GM21367 (cell line): ENCODE results near the gene MTO1.
"Not testable (repeated sequence)": the region's sequence is repeated elsewhere in the genome, so short reads cannot be mapped to it uniquely, and the experiment has no call there.

Source experiments
- ATAC-seq: cut with Tn5 transposase; IDR thresholded peaks from one replicate; pipeline ENCODE4 v1.9.1; 2021; ENCODE audit not compliant: unreplicated experiment

Gene MTO1

GRCh38 chr6:73503027-73503772, 41.7 kb downstream of the MTO1 start:
- no peak for ATAC-seq

GRCh38 chr6:73504160-73504559, 42.6 kb downstream of the MTO1 start:
- no peak for ATAC-seq

- no peak for ATAC-seq
Measured at GRCh38 chr6:73505142-73505541, 43.6 kb downstream of the MTO1 start.

GRCh38 chr6:73505705-73506104, 44.2 kb downstream of the MTO1 start:
- not testable (repeated sequence) for ATAC-seq

- no peak for ATAC-seq
Measured at GRCh38 chr6:73506246-73506645, 44.7 kb downstream of the MTO1 start.

GRCh38 chr6:73508776-73509175, 47.2 kb downstream of the MTO1 start:
- no peak for ATAC-seq

DNA sequence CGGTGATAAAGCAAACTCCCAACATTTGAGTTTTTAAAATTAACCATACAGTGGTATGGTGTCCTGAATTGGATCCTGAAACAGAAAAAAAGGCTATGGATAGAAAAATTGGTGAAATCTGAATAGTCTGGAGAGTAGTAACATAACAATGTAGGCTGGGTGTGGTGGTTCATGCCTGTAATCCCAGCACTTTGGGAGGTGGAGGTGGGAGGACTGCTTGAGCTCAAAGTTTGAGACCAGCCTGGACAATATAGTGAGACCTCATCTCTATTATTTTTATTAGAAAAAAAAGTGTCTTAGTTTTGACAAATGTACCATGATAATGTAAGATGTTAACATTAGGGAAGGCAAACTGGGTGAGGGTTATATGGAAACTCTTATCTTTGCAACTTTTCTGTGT, 48.3 kb downstream of the MTO1 start:
- no peak for ATAC-seq

DNA sequence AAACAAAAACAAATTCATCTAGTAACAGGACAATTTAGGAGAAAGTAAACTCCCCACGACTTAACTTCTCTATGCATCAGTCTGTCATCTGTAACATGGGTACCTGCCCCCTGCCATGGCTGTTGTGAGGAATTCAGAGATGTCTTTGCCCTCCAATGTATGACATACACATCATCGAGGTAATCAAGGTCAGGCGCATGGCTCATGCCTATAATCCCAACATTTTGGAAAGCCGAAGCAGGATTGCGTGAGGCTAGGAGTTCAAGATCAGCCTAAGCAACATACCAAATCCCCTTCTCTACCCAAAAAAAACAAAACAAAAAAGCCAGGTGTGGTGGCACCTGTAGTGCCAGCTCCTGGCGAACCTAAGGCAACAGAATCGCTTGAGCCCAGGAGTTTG, 50.3 kb downstream of the MTO1 start:
- no peak for ATAC-seq

- no peak for ATAC-seq
Measured at GRCh38 chr6:73513496-73513854, 51.9 kb downstream of the MTO1 start.

DNA sequence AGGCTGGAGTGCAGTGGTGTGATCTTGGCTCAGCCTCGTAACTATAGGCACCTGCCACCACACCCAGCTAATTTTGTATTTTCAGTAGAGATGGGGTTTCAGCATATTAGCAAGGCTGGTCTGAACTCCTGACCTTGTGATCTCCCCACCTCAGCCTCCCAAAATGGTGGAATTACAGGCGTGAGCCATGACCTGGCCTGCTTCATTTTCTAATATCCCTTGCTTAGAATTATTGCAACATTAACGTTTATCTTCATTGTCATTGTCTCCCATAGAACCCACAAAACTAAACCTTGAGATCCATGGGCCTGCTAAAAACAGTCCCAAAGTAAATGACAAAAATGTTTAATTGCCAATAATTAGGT, 53.2 kb downstream of the MTO1 start:
- peak; percentile 16 for ATAC-seq

- peak; percentile 43 for ATAC-seq
Measured at GRCh38 chr6:73515204-73515655, 53.7 kb downstream of the MTO1 start.

- ATAC-seq = no peak
Measured at GRCh38 chr6:73516514-73517489, 55.3 kb downstream of the MTO1 start.

- not testable (repeated sequence) for ATAC-seq
Measured at GRCh38 chr6:73518100-73518981, 56.8 kb downstream of the MTO1 start.

DNA sequence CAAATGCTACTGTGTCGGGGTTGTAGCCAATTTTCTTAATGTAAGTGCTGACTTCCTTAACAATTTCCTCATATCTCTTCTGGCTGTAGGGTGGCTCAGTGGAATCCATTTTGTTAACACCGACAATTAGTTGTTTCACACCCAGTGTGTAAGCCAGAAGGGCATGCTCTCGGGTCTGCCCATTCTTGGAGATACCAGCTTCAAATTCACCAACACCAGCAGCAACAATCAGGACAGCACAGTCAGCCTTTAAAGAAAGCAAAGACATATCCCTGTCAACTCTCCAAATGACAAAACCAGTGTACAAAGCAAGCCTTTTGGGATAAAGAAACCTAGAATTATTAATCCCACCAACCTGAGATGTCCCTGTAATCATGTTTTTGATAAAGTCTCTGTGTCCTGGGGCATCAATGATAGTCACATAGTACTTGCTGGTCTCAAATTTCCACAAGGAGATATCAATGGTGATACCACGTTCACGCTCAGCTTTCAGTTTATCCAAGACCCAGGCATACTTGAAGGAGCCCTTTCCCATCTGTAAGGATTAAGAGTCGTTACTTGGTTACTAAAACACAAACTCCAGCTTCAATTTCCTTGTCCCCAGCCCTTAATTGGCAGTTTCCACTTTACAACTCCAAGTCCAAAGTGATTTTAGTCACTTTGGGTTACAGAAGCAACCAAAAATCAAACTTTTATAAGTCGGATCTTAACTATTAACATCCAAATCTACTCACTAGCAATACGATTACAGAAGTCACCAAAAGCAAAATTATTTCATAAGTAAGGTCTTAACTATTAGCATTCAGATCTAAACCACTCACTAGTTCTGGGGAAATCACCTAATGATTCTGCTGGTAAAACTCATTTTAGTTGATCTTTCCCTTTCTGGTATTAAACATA, 57.7 kb downstream of the MTO1 start:
- not testable (repeated sequence) for ATAC-seq

DNA sequence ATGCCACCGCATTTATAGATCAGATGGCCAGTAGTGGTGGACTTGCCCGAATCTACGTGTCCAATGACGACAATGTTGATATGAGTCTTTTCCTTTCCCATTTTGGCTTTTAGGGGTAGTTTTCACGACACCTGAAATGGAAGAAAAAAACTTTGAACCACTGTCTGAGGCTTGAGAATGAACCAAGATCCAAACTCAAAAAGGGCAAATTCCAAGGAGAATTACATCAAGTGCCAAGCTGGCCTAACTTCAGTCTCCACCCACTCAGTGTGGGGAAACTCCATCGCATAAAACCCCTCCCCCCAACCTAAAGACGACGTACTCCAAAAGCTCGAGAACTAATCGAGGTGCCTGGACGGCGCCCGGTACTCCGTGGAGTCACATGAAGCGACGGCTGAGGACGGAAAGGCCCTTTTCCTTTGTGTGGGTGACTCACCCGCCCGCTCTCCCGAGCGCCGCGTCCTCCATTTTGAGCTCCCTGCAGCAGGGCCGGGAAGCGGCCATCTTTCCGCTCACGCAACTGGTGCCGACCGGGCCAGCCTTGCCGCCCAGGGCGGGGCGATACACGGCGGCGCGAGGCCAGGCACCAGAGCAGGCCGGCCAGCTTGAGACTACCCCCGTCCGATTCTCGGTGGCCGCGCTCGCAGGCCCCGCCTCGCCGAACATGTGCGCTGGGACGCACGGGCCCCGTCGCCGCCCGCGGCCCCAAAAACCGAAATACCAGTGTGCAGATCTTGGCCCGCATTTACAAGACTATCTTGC, 58.6 kb downstream of the MTO1 start:
- no peak for ATAC-seq

GRCh38 chr6:73520688-73521350, 59.3 kb downstream of the MTO1 start, which contains the start of gene EEF1A1:
Gene EEF1A1 (minus strand): TSS chr6:73521032. CDS start chr6:73520026, 1,006 bp downstream.
- ATAC-seq = peak; percentile 58

DNA sequence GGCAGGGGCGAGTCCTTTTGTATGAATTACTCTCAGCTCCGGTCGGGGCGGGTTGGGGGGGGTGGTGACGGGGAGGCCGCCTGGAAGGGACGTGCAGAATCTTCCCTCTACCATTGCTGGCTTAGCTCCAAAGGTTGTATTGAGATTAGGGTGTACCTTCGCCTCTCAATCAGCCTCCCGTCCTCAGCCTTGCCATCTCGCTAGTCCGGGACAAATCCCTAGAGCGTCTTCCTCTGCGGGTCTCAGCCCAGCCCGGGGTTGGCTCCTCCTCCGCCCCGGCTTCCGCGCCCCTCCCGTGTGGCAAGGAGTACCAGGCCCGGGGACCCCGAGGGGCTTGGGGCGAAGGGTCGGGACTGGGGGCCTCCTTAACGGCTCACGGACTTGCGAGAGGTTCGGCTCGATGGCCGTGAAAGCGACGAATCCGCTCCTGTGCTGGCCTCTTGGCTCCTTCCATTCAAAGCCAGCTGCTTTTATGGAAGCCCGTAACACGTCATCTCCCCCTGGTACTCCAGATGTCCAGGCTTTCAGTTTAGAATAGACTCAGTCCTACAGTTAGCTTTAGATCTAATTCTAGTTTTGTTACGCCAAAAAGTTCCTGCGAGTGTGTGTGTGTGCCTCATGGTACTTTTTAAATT, 59.9 kb downstream of the MTO1 start:
- ATAC-seq = peak; percentile 25

DNA sequence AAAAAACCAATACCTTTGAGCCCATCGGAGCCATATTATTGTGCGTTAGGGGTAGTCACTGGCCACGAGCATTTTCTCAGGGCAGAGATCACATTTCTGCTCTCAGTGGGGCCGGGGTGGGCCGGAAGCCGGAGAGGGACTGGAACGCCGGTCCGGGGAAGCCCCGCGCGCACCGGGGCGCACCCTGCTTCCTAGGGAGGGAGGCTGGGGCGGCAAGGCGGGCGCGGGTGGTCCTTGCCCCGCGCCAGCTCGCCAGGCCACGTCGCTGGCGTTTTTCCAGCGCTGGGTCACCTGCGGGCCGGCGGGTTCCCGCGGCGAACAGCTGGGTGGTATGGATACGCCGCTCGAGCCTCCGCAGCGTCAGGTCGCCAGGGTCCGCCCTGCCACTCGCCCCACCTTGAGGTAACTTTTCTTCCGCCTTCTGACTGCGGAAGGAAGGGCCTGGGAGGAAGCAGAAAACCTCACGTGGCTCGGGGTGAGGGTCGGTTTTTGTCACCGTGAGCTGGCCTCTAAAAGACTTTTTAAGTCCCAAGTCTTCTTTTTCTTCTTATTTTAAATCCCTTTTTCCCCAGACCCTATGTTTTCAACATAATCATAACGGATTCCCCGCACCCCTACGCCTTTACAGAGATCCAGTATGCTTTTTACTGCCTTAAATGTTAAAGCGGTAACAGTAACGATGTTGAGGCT, 62.0 kb downstream of the MTO1 start:
- ATAC-seq = peak; percentile 41
